Effector memory CD4-positive, alpha-beta T cell (primary cell): Measurements from ENCODE around the gene DQX1.
A peak's percentile ranks its signal among the peaks of the same experiment; 100 is the strongest.

Experiments
- DNase-seq, 3 donors: peaks; one replicate each; pipeline ENCODE4 v3.0.0-alpha.2; 2020
- H3K27ac ChIP-seq: 2 replicates; pipeline ENCODE4 v1.7.0; 2013; ENCODE audit warnings: mild to moderate bottlenecking, low read length, moderate library complexity; ENCODE audit not compliant: insufficient read depth, poor library complexity, severe bottlenecking
- H3K27me3 ChIP-seq: replicated peaks from 2 replicates; pipeline ENCODE4 v1.7.0; 2013; ENCODE audit warnings: mild to moderate bottlenecking, low read length; ENCODE audit not compliant: insufficient read depth, control insufficient read depth, poor library complexity, severe bottlenecking
- H3K36me3 ChIP-seq: 2 replicates; pipeline ENCODE4 v1.7.0; 2013; ENCODE audit warnings: mild to moderate bottlenecking, low read length, moderate library complexity; ENCODE audit not compliant: control insufficient read depth, insufficient read depth
- H3K4me1 ChIP-seq: 2 replicates; pipeline ENCODE4 v1.7.0; 2013; ENCODE audit warnings: low read length, mild to moderate bottlenecking; ENCODE audit not compliant: control insufficient read depth, insufficient read depth, poor library complexity, severe bottlenecking
- H3K4me3 ChIP-seq: 2 replicates; pipeline ENCODE4 v1.7.0; 2013; ENCODE audit warnings: low read length, low read depth, mild to moderate bottlenecking; ENCODE audit not compliant: insufficient read depth, poor library complexity, severe bottlenecking
- H3K9me3 ChIP-seq: 2 replicates; pipeline ENCODE4 v1.7.0; 2013; ENCODE audit warnings: mild to moderate bottlenecking, low read length, moderate library complexity; ENCODE audit not compliant: control insufficient read depth

Gene DQX1

GRCh38 chr2:74512744-74513604 is 13.1 kb downstream of the DQX1 start:
- no peak overlapping the region for H3K27ac ChIP-seq
- no peaks in the 10 kb centered on the region for H3K36me3 ChIP-seq
- peaks cover 41% of the 10 kb centered on the region for H3K27me3 ChIP-seq
- no peak for DNase-seq
- H3K4me3 ChIP-seq, result no peak overlapping the region
- peaks cover 39% of the 10 kb centered on the region for H3K4me1 ChIP-seq
- H3K9me3 ChIP-seq, result no peaks in the 10 kb centered on the region

GRCh38 chr2:74511104-74511989 is 14.7 kb downstream of the DQX1 start:
- H3K4me1 ChIP-seq, result peaks cover 46% of the 10 kb centered on the region
- no peak overlapping the region for H3K4me3 ChIP-seq
- no peaks in the 10 kb centered on the region for H3K9me3 ChIP-seq
- peaks cover 26% of the 10 kb centered on the region for H3K27me3 ChIP-seq
- DNase-seq, result no peak
- H3K27ac ChIP-seq, result no peak overlapping the region
- no peaks in the 10 kb centered on the region for H3K36me3 ChIP-seq

GRCh38 chr2:74510272-74510671 is 15.8 kb downstream of the DQX1 start:
- Histone ChIP-seq H3K4me3 (no peak overlapping the region), H3K4me1 (peaks cover 38% of the 10 kb centered on the region), H3K27me3 (peaks cover 15% of the 10 kb centered on the region), H3K27ac (no peak overlapping the region), H3K36me3 (peaks cover 8% of the 10 kb centered on the region), H3K9me3 (no peaks in the 10 kb centered on the region)
- no peak for DNase-seq

GRCh38 chr2:74507926-74508520 is 18.0 kb downstream of the DQX1 start:
- H3K27ac ChIP-seq, result peak overlapping the region; percentile 97
- peaks cover 15% of the 10 kb centered on the region for H3K36me3 ChIP-seq
- peaks cover 25% of the 10 kb centered on the region for H3K4me1 ChIP-seq
- DNase-seq, result no peak
- peaks cover 11% of the 10 kb centered on the region for H3K27me3 ChIP-seq
- no peaks in the 10 kb centered on the region for H3K9me3 ChIP-seq
- H3K4me3 ChIP-seq, result peak overlapping the region; percentile 99

- H3K36me3 ChIP-seq, result peaks cover 15% of the 10 kb centered on the region
- no peaks in the 10 kb centered on the region for H3K9me3 ChIP-seq
- peaks cover 31% of the 10 kb centered on the region for H3K4me1 ChIP-seq
- peaks cover 18% of the 10 kb centered on the region for H3K27me3 ChIP-seq
- peak; percentile 94 to 97 (median 96) for DNase-seq
- peak within 1 kb of the TSS; percentile 99 for H3K4me3 ChIP-seq
- H3K27ac ChIP-seq, result peak within 1 kb of the TSS; percentile 97
Measured at GRCh38 chr2:74507145-74507925, 18.7 kb downstream of the DQX1 start, which contains the start of gene PCGF1. PCGF1 (minus strand) TSS chr2:74507695; CDS start chr2:74507668, 27 bp downstream.

GRCh38 chr2:74505448-74506246 is 20.4 kb downstream of the DQX1 start:
- Histone ChIP-seq H3K27me3 (peaks cover 32% of the 10 kb centered on the region), H3K36me3 (peaks cover 15% of the 10 kb centered on the region), H3K27ac (no peak overlapping the region), H3K9me3 (no peaks in the 10 kb centered on the region), H3K4me3 (no peak overlapping the region), H3K4me1 (peaks cover 31% of the 10 kb centered on the region)
- no peak for DNase-seq

- no peak overlapping the region for H3K4me3 ChIP-seq
- no peak overlapping the region for H3K27ac ChIP-seq
- H3K36me3 ChIP-seq, result peaks cover 15% of the 10 kb centered on the region
- H3K4me1 ChIP-seq, result peaks cover 32% of the 10 kb centered on the region
- H3K27me3 ChIP-seq, result peaks cover 39% of the 10 kb centered on the region
- H3K9me3 ChIP-seq, result no peaks in the 10 kb centered on the region
- no peak for DNase-seq
Measured at GRCh38 chr2:74504591-74504990, 21.4 kb downstream of the DQX1 start.

GRCh38 chr2:74503506-74504475 is 22.2 kb downstream of the DQX1 start:
- peaks cover 15% of the 10 kb centered on the region for H3K36me3 ChIP-seq
- H3K27ac ChIP-seq, result no peak overlapping the region
- peaks cover 46% of the 10 kb centered on the region for H3K27me3 ChIP-seq
- no peak for DNase-seq
- H3K9me3 ChIP-seq, result no peaks in the 10 kb centered on the region
- peak overlapping the region; percentile 49 for H3K4me3 ChIP-seq
- H3K4me1 ChIP-seq, result peaks cover 40% of the 10 kb centered on the region
